ENCODE data around the gene SLC29A3. TPM values are rescaled to one million over a fixed set of nuclear protein-coding genes. Genes with fewer than 3 reads are reported as not detected.

Gene SLC29A3
- total RNA-seq, 1 donor from 2014 or later: 11.4 TPM

- no peaks in the 10 kb centered on the region for H3K27me3 Mint-ChIP-seq (ENCODE audit: low read depth)
- no peak overlapping the region for H3K27ac Mint-ChIP-seq
- H3K4me1 Mint-ChIP-seq: peaks cover 2% of the 10 kb centered on the region
- H3K4me3 Mint-ChIP-seq: no peak overlapping the region
- DNase-seq (ENCODE audit: low spot score in 2 of 2, unreplicated experiment in 2 of 2): no peak
- no peak for TF ChIP-seq CTCF (IDR thresholded peaks at IDR 0.05; ENCODE audit: unreplicated experiment)
- no peaks in the 10 kb centered on the region for H3K9me3 Mint-ChIP-seq
- peaks cover 22% of the 10 kb centered on the region for H3K36me3 Mint-ChIP-seq
Observed at GRCh38 chr10:71326464-71326881, 7.4 kb downstream of the SLC29A3 start.

- H3K27ac Mint-ChIP-seq: no peak overlapping the region
- H3K36me3 Mint-ChIP-seq: peaks cover 3% of the 10 kb centered on the region
- no peak for DNase-seq (ENCODE audit: low spot score in 2 of 2, unreplicated experiment in 2 of 2)
- TF ChIP-seq CTCF (IDR thresholded peaks at IDR 0.05; ENCODE audit: unreplicated experiment): no peak
- H3K27me3 Mint-ChIP-seq (ENCODE audit: low read depth): no peaks in the 10 kb centered on the region
- H3K4me3 Mint-ChIP-seq: no peak overlapping the region
- H3K9me3 Mint-ChIP-seq: no peaks in the 10 kb centered on the region
- H3K4me1 Mint-ChIP-seq: peaks cover 22% of the 10 kb centered on the region
Observed at GRCh38 chr10:71330789-71331404, 11.8 kb downstream of the SLC29A3 start.

GRCh38 chr10:71331736-71332135 lies 12.7 kb downstream of the SLC29A3 start:
- Mint-ChIP-seq H3K9me3 (no peaks in the 10 kb centered on the region), H3K27me3 (ENCODE audit: low read depth) (no peaks in the 10 kb centered on the region), H3K4me1 (peaks cover 27% of the 10 kb centered on the region), H3K36me3 (peaks cover 3% of the 10 kb centered on the region), H3K27ac (no peak overlapping the region), H3K4me3 (no peak overlapping the region)
- no peak for TF ChIP-seq CTCF (IDR thresholded peaks at IDR 0.05; ENCODE audit: unreplicated experiment)
- DNase-seq (ENCODE audit: low spot score in 2 of 2, unreplicated experiment in 2 of 2): no peak

- no peak overlapping the region for H3K27ac Mint-ChIP-seq
- DNase-seq (ENCODE audit: low spot score in 2 of 2, unreplicated experiment in 2 of 2): no peak
- no peaks in the 10 kb centered on the region for H3K27me3 Mint-ChIP-seq (ENCODE audit: low read depth)
- H3K4me3 Mint-ChIP-seq: no peak overlapping the region
- H3K36me3 Mint-ChIP-seq: peaks cover 3% of the 10 kb centered on the region
- no peaks in the 10 kb centered on the region for H3K9me3 Mint-ChIP-seq
- TF ChIP-seq CTCF (IDR thresholded peaks at IDR 0.05; ENCODE audit: unreplicated experiment): no peak
- peaks cover 27% of the 10 kb centered on the region for H3K4me1 Mint-ChIP-seq
Observed at GRCh38 chr10:71332466-71332865, 13.4 kb downstream of the SLC29A3 start.

GRCh38 chr10:71333129-71333887 lies 14.2 kb downstream of the SLC29A3 start:
- H3K27ac Mint-ChIP-seq: peak overlapping the region; percentile 25
- no peak for DNase-seq (ENCODE audit: low spot score in 2 of 2, unreplicated experiment in 2 of 2)

More at GRCh38 chr10:71333129-71333887, 14.2 kb downstream of the SLC29A3 start:
- Mint-ChIP-seq H3K9me3 (no peaks in the 10 kb centered on the region), H3K27me3 (ENCODE audit: low read depth) (no peaks in the 10 kb centered on the region), H3K36me3 (peaks cover 1% of the 10 kb centered on the region), H3K4me3 (no peak overlapping the region), H3K4me1 (peaks cover 27% of the 10 kb centered on the region)
- TF ChIP-seq CTCF (IDR thresholded peaks at IDR 0.05; ENCODE audit: unreplicated experiment): no peak

All from mesothelial cell of epicardium (in vitro differentiated cells).